ENCODE results near the gene SIRT3. TPM values are rescaled to one million over a fixed set of nuclear protein-coding genes. Genes with fewer than 3 reads are reported as not detected.
A peak's percentile ranks its signal among the peaks of the same experiment; 100 is the strongest.
"Not testable (repeated sequence)": the region's sequence is repeated elsewhere in the genome, so short reads cannot be mapped to it uniquely, and the experiment has no call there.

Gene SIRT3
- total RNA-seq, 4 donors from 2014 or later, result 9.2 to 15.0 (median 12.7) TPM

GRCh38 chr11:197741-198235 lies 38.4 kb downstream of the SIRT3 start:
- Histone ChIP-seq H3K36me3 (peaks cover 0 to 6% of the 10 kb centered on the region in 2 donors), H3K27me3 (no peaks in the 10 kb centered on the region), H3K9me3 (no peaks in the 10 kb centered on the region), H3K27ac (no peak overlapping the region), H3K4me1 (no peaks in the 10 kb centered on the region), H3K4me3 (no peak overlapping the region)
- ATAC-seq (no peak), DNase-seq (no peak)
- TF ChIP-seq, protein P1, sequence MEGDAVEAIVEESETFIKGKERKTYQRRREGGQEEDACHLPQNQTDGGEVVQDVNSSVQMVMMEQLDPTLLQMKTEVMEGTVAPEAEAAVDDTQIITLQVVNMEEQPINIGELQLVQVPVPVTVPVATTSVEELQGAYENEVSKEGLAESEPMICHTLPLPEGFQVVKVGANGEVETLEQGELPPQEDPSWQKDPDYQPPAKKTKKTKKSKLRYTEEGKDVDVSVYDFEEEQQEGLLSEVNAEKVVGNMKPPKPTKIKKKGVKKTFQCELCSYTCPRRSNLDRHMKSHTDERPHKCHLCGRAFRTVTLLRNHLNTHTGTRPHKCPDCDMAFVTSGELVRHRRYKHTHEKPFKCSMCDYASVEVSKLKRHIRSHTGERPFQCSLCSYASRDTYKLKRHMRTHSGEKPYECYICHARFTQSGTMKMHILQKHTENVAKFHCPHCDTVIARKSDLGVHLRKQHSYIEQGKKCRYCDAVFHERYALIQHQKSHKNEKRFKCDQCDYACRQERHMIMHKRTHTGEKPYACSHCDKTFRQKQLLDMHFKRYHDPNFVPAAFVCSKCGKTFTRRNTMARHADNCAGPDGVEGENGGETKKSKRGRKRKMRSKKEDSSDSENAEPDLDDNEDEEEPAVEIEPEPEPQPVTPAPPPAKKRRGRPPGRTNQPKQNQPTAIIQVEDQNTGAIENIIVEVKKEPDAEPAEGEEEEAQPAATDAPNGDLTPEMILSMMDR (IDR thresholded peaks at IDR 0.05 in 4 of 5, conservative IDR thresholded peaks at IDR 0.05 in 1 of 5), result no peak
- no peak for TF ChIP-seq POLR2A (IDR thresholded peaks at IDR 0.05)
- in situ Hi-C loops (cut with MboI; ENCODE audit: low sequenced_read_pairs in 4 of 4), result no loop called here
- intact Hi-C loops (cut with DNase I; ENCODE audit: low total_unique reads), result no loop called here

DNA sequence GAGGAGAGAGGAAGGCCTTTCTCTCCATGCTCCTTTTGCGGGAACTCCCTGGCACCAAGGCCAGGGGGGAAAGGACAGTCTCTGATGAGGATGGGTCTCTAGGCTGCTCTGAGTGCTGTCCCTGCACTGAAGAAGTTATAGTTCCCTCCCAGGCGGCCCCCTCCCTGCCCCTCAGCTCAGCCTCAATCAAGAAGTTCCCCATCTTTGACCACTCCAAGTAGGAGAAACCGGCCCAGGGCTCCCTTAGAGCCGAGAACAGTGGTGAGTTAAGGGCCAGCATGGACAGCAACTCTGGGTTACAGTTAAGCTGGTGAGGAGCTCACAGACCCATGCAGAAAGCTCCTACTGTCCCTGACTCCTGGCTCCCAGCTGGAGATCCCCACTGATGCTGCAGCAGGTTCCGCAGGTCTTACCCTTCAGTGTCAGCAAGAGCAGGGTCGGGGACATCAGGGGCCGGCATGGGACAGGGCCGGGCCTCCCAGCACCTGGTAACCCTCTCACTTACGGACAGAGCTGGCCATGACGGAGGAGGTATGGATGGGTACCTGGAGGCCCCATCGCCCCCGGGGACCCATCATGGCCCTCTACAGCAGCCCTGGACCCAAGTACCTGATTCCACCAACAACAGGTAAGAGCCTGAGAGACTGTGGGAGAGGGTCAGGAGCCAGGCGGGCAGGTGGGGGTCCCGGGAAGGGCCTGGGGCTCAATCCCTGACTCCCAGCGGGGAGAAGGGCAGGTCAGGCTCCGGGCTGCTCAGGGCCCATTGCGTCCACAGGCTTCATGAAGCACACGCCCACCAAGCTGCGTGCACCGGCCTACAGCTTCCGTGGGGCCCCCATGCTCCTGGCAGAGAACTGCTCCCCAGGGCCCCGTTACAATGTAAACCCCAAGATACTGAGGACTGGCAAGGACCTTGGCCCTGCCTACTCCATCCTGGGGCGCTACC lies 39.1 kb downstream of the SIRT3 start:
- no peak for ATAC-seq
- TF ChIP-seq POLR2A (IDR thresholded peaks at IDR 0.05), result no peak
- TF ChIP-seq, protein P1 (IDR thresholded peaks at IDR 0.05 in 4 of 5, conservative IDR thresholded peaks at IDR 0.05 in 1 of 5), result no peak
- intact Hi-C loops (cut with DNase I; ENCODE audit: low total_unique reads), result no loop called here

GRCh38 chr11:193481-193880 lies 42.7 kb downstream of the SIRT3 start:
- in situ Hi-C loops (cut with MboI; ENCODE audit: low sequenced_read_pairs in 4 of 4); H3K4me1 ChIP-seq; ATAC-seq: not testable (repeated sequence)

More for the DNA sequence above, 39.1 kb downstream of the SIRT3 start:
- H3K27me3 ChIP-seq, result no peaks in the 10 kb centered on the region
- H3K4me1 ChIP-seq, result no peaks in the 10 kb centered on the region
- no peaks in the 10 kb centered on the region for H3K9me3 ChIP-seq
- DNase-seq, result no peak
- H3K4me3 ChIP-seq, result no peak overlapping the region
- in situ Hi-C loops (cut with MboI; ENCODE audit: low sequenced_read_pairs in 4 of 4), result no loop called here
- H3K36me3 ChIP-seq, result peaks cover 0 to 6% of the 10 kb centered on the region in 2 donors
- no peak overlapping the region for H3K27ac ChIP-seq

DNA sequence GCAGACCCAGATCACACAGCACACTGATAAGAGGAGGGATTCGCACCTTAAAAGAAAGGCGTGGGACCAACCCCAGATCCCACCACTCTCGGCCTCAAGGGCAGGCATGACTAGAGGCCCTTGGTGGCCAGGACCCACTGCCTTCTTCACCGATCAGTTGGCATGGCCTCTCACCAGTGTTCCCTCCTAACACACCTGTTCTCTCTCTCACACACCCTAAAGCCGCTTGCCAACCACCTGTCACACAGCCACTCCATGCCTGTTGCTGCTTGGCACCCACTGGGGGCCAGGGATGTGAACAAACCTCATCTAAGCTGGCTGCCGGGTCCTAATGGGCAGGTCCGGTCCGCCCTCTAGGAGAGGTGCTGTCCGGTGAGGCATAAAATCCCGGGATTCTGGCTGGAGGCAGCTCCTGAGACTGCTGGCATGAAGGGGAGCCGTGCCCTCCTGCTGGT lies 43.4 kb downstream of the SIRT3 start, which contains the start of gene SCGB1C1:
Gene SCGB1C1 (plus strand): TSS at position 405 of the 455 bp plus-strand sequence. CDS start 22 bp downstream, at position 427.
- H3K4me1 ChIP-seq; H3K4me3 ChIP-seq; H3K27ac ChIP-seq; ATAC-seq; in situ Hi-C loops (cut with MboI; ENCODE audit: low sequenced_read_pairs in 4 of 4); H3K27me3 ChIP-seq; H3K36me3 ChIP-seq; intact Hi-C loops (cut with DNase I; ENCODE audit: low total_unique reads); DNase-seq; H3K9me3 ChIP-seq: not testable (repeated sequence)

More at GRCh38 chr11:193481-193880, 42.7 kb downstream of the SIRT3 start:
- DNase-seq; intact Hi-C loops (cut with DNase I; ENCODE audit: low total_unique reads); H3K4me3 ChIP-seq; H3K9me3 ChIP-seq; H3K36me3 ChIP-seq; H3K27ac ChIP-seq; H3K27me3 ChIP-seq: not testable (repeated sequence)

DNA sequence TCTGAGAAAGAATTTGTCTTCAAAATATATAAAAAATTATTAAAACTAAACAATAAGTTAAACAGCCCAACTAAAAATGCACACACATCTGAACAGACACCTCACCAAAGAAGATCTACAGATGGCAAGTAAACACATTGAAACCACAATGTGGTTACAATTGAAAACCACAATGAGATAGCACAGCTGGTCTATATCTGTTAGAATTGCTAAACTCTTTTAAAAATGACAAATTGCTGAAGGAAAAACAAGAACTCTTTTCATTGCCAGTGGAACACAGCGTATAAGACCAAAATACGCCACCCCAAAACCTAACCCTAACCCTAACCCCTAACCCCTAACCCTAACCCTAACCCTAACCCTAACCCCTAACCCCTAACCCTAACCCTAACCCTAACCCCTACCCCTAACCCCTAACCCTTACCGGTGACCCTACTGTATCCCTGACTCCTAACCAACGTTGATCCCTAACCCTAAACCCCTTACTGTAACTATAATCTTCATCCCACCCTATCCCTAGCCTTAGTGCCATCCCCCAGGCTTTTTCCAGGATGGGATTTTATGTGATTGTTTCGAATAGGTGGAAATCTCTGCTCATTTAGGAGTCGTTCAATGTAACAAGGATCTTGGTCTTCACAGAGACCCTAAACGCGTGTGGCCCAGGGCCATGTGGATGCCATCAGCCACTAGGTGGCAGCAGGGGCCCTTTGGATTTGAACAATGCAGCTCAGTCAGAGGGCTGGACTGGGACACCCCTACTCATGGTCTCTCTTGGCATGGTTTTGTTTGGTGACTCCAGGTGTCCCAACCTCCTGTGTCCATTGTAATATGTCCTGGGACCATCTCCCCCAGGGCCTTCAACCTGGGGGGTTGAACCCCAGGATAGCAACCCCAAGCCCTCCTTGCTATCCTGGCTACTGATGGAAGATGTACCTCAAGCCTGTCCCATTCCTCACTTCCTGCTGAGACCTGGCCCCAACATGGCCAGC lies 44.4 kb downstream of the SIRT3 start:
- intact Hi-C loops (cut with DNase I; ENCODE audit: low total_unique reads); DNase-seq: not testable (repeated sequence)

GRCh38 chr11:190546-190945 lies 45.6 kb downstream of the SIRT3 start:
- H3K9me3 ChIP-seq; DNase-seq; H3K27me3 ChIP-seq; H3K4me1 ChIP-seq; H3K4me3 ChIP-seq; H3K36me3 ChIP-seq; in situ Hi-C loops (cut with MboI; ENCODE audit: low sequenced_read_pairs in 4 of 4); ATAC-seq; H3K27ac ChIP-seq; intact Hi-C loops (cut with DNase I; ENCODE audit: low total_unique reads): not testable (repeated sequence)

More for the DNA sequence above, 44.4 kb downstream of the SIRT3 start:
- peak; percentile 62 to 65 for ATAC-seq
- H3K4me3 ChIP-seq; H3K36me3 ChIP-seq; in situ Hi-C loops (cut with MboI; ENCODE audit: low sequenced_read_pairs in 4 of 4); H3K4me1 ChIP-seq; H3K27me3 ChIP-seq; H3K9me3 ChIP-seq; H3K27ac ChIP-seq: not testable (repeated sequence)
- TF ChIP-seq, protein P1 (IDR thresholded peaks at IDR 0.05 in 4 of 5, conservative IDR thresholded peaks at IDR 0.05 in 1 of 5), result peak in 4 of 5 experiments; percentile 30 to 60 (median 46)

DNA sequence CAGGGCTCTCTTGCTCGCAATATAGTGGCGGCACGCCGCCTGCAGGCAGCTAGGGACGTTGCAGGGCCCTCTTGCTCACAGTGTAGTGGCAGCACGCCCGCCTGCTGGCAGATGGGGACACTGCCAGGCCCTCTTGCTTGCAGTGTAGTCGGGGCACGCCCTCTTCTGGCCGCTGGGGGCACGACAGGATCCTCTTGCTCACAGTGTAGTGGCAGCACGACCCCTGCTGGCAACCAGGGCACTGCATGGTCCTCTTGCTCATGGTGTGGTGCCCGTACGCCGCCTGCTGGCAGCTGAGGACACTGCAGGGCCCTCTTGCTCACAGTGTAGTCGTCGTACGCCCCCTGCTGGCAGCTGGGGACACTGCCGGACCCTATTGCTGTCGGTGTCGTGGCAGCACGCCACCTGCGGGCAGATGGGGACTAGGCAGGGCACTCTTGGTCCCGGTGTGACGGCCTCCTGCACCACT lies 46.3 kb downstream of the SIRT3 start:
- H3K36me3 ChIP-seq; ATAC-seq; in situ Hi-C loops (cut with MboI; ENCODE audit: low sequenced_read_pairs in 4 of 4): not testable (repeated sequence)

More for the DNA sequence above, 46.3 kb downstream of the SIRT3 start:
- H3K27me3 ChIP-seq; intact Hi-C loops (cut with DNase I; ENCODE audit: low total_unique reads); H3K4me1 ChIP-seq; H3K4me3 ChIP-seq; H3K9me3 ChIP-seq; H3K27ac ChIP-seq: not testable (repeated sequence)
- DNase-seq, result peak in 1 of 2 donors; percentile 15

Measured in gastrocnemius medialis (tissue), 4 donors.